ENCODE measurements around the gene UGT2B17. TPM values are rescaled to one million over a fixed set of nuclear protein-coding genes. Genes with fewer than 3 reads are reported as not detected.

Gene UGT2B17
- total RNA-seq = not detected in 2 replicates

DNA sequence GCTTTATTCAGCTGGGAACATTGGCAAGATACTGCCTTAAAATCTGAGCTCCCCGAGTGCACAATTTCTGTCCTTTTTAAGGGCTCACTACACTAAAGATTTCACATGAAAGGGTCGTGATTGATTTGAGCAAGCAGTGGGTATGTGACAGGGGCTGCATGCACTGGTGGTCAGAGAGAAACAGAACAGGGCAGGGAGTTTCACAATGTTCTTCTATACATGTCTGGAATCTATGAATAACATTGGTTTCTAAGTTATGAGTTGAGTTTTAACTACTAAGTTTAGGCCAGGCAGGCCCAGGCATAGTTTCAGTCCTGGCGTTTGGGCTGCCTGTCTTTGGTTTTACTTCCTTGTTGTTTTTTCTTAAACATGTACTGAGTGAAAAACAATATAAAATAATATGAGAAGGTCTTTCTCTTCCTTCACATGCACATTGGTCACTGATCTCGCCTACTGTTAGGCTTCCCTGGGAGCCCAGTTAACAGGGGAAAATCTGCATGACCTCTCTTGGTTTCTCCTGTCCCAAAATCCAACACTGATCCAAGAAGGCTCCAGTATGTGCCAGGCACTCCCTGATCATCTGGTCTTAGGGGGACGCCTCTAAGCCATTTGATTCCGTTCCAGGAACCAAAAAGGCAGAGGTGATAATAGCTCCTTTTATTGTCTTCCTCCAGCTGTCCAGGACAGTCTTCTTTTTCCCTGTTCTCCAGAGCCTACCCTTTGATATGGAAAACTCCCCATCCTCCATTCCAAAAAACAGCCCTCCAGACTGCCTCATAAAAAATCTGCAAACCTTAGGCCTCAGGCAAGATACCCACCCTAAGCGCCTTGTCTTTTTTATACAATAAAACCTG lies at the start of gene UGT2B17:
TSS of gene UGT2B17 (minus strand) at position 51 of the 854 bp plus-strand sequence. CDS start 7,838 bp downstream, outside the sequence.

Other genes with a start within 250 kb of the UGT2B17 start
- 34.3 and 36.6 TPM in 2 replicates for gene YTHDC1, start 226.2 kb downstream of the UGT2B17 start, total RNA-seq
- gene TMPRSS11E, start 128.9 kb downstream of the UGT2B17 start, total RNA-seq = not detected in 2 replicates
- not detected in 2 replicates for gene UGT2B15, start 94.3 kb upstream of the UGT2B17 start, total RNA-seq
- gene UGT2B10, start 239.7 kb upstream of the UGT2B17 start, total RNA-seq = not detected in 2 replicates

Data from vein endothelial cell (primary cell).